Sigmoid colon (tissue), 4 donors: ENCODE data around the gene TMEM108.

Experiments
- CTCF ChIP-seq, 4 experiments: fragments of 450-650 bp in 3 of 4; fragments of 200-600 bp in 1 of 4; IDR thresholded peaks; one replicate each; pipeline ENCODE4 v1.5.1; 2016 to 2019; ENCODE audit warnings: antibody characterized with exemption in 4 of 4, mild to moderate bottlenecking in 3 of 4, moderate library complexity in 2 of 4
- EP300 ChIP-seq, 4 donors: sonication (generic); formaldehyde crosslinking; IDR thresholded peaks; one replicate each; pipeline ENCODE4 v1.6.1; 2017; ENCODE audit warnings: antibody characterized with exemption in 4 of 4
- POLR2A ChIP-seq, 2 donors: fragments of 450-650 bp; IDR thresholded peaks; one replicate each; pipeline ENCODE4 v1.6.1; 2016; ENCODE audit warnings: antibody characterized with exemption in 2 of 2, mild to moderate bottlenecking in 2 of 2, moderate library complexity in 2 of 2
- POLR2AphosphoS5 ChIP-seq, 4 donors: sonication (generic); formaldehyde crosslinking; IDR thresholded peaks; one replicate each; pipeline ENCODE4 v1.6.1; 2017; ENCODE audit warnings: antibody characterized with exemption in 4 of 4

DNA sequence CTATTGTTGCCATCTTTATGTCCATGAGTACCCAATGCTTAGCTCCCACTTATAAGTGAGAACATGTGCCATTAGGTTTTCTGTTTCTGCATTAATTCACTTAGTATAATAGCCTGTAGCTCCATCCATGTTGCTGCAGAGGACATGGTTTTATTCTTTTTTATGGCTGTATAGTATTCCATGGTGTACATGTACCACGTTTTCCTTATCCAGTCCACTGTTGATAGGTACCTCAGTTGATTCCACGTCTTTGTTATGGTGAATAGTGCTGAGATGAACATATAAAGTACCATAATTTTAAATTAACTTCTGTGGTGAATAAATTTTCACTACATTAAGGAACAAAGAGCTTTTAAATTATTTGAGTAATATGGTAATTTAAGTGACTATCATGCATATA, 211.3 kb downstream of the TMEM108 start:
- no peak for TF ChIP-seq CTCF (IDR thresholded peaks at IDR 0.05)
- TF ChIP-seq POLR2A (IDR thresholded peaks at IDR 0.05) = no peak
- TF ChIP-seq EP300 (IDR thresholded peaks at IDR 0.05) = no peak
- no peak for TF ChIP-seq POLR2AphosphoS5 (IDR thresholded peaks at IDR 0.05)
